IgD-negative memory B cell (primary cell): ENCODE measurements around the gene MYO1H. TPM values are rescaled to one million over a fixed set of nuclear protein-coding genes. Genes with fewer than 3 reads are reported as not detected.
"Not testable (repeated sequence)": the region's sequence is repeated elsewhere in the genome, so short reads cannot be mapped to it uniquely, and the experiment has no call there.

Experiments
- H3K27ac Mint-ChIP-seq, 3 donors: one replicate each; pipeline ENCODE4 v1.8.0; 2020 to 2022; ENCODE audit warnings: mild to moderate bottlenecking in 3 of 3, mixed read lengths in 3 of 3, moderate library complexity in 1 of 3
- H3K27me3 Mint-ChIP-seq: one replicate; pipeline ENCODE4 v1.8.0; 2021; ENCODE audit warnings: mixed read lengths
- H3K36me3 Mint-ChIP-seq: one replicate; pipeline ENCODE4 v1.8.0; 2020; ENCODE audit warnings: mild to moderate bottlenecking, mixed read lengths
- H3K4me1 Mint-ChIP-seq, 3 donors: one replicate each; pipeline ENCODE4 v1.8.0; 2020 to 2022; ENCODE audit warnings: mixed read lengths in 3 of 3, mild to moderate bottlenecking in 1 of 3
- H3K4me3 Mint-ChIP-seq, 4 donors: one replicate each; pipeline ENCODE4 v1.8.0; 2020 to 2022; ENCODE audit warnings: mild to moderate bottlenecking in 4 of 4, mixed read lengths in 4 of 4, moderate library complexity in 3 of 4
- H3K9me3 Mint-ChIP-seq, 3 donors: one replicate each; pipeline ENCODE4 v1.8.0; 2020 to 2021; ENCODE audit warnings: mixed read lengths in 3 of 3, mild to moderate bottlenecking in 1 of 3
- polyA plus RNA-seq: library from polyadenylated mRNA; unstranded; fragments of 300-500 nt; fragmentation: Illumina TruSeq; gene quantifications from one replicate; pipeline ENCODE4 v1.2.3, GENCODE V29; 2021

The MYO1H gene
- polyA plus RNA-seq, 1 donor from 2014 or later, result not detected

GRCh38 chr12:109473526-109474270, 126.0 kb downstream of the MYO1H start:
- H3K27me3 Mint-ChIP-seq, H3K9me3 Mint-ChIP-seq, H3K27ac Mint-ChIP-seq, H3K36me3 Mint-ChIP-seq, H3K4me3 Mint-ChIP-seq: not testable (repeated sequence)
- H3K4me1 Mint-ChIP-seq, result peaks cover 18 to 27% (median 26%) of the 10 kb centered on the region in 3 donors

- Mint-ChIP-seq H3K36me3 (no peaks in the 10 kb centered on the region), H3K4me1 (peaks cover 26 to 38% (median 34%) of the 10 kb centered on the region in 3 donors), H3K9me3 (no peaks in the 10 kb centered on the region), H3K27me3 (no peaks in the 10 kb centered on the region), H3K27ac (peak overlapping the region in 1 of 3 donors; percentile 34), H3K4me3 (peak overlapping the region in 2 of 4 donors; percentile 33 to 97)
These were observed 127.4 kb downstream of the MYO1H start for GRCh38 chr12:109475121-109475520.

- no peaks in the 10 kb centered on the region for H3K36me3 Mint-ChIP-seq
- peak overlapping the region; percentile 96 to 100 (median 98) for H3K4me3 Mint-ChIP-seq
- H3K27ac Mint-ChIP-seq, result peak overlapping the region in 2 of 3 donors; percentile 59 to 94
- H3K9me3 Mint-ChIP-seq, result no peaks in the 10 kb centered on the region
- peaks cover 26 to 40% (median 28%) of the 10 kb centered on the region in 3 donors for H3K4me1 Mint-ChIP-seq
- no peaks in the 10 kb centered on the region for H3K27me3 Mint-ChIP-seq
These were observed 128.5 kb downstream of the MYO1H start for GRCh38 chr12:109475993-109476806.

GRCh38 chr12:109476807-109477184, 129.1 kb downstream of the MYO1H start:
- Mint-ChIP-seq H3K27ac (peak overlapping the region; percentile 94 to 99 (median 99)), H3K4me3 (peak overlapping the region; percentile 96 to 100 (median 98)), H3K9me3 (no peaks in the 10 kb centered on the region), H3K27me3 (no peaks in the 10 kb centered on the region), H3K4me1 (peaks cover 26 to 43% (median 28%) of the 10 kb centered on the region in 3 donors), H3K36me3 (no peaks in the 10 kb centered on the region)

DNA sequence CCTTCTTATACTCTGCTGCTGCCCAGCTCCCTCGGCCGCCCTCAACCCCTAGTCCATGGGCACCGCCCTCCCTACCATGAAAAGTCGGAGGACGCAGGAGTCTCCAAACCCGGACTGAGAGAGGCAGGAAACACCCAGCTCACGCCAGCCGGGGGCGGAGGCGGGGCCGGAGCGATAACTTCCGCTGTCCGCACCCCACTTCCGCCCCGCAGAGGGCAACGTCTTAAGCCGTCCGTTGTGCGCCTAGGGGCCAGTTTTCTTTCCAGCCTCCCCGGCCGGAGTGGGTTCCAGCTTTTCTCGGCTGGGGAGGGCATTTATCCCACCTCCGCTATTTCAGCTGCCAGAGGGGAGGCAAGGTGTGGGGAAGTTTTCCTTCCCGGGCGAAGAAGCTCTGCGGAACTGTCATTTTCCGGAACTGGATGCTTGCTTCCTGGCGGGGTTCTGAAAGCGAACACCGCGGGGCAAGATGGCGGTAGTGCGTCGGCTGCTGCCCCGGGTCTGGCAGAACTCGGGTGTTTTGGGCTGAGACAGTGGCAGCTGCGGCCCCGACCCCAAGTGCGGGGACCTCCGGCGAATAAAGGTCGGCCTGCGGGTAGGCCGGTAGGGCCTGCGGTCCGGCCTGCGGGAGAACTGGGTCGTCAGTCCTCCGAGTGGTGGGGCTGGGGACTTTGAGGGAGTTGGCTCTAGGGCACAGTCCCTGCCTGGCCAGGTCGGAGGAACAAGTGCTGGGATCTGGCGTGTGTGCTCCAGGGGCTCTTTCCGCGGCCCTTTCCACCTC, 129.7 kb downstream of the MYO1H start, which contains the start of the genes KCTD10 and UBE3B:
TSS of gene KCTD10 (minus strand) at position 116 of the 778 bp plus-strand sequence. CDS start at position 78, 38 bp downstream.
TSS of gene UBE3B (plus strand) at position 450 of the 778 bp plus-strand sequence. CDS start 5,918 bp downstream, outside the sequence.
- Mint-ChIP-seq H3K27ac (peak within 1 kb of the TSS; percentile 94 to 99 (median 99)), H3K9me3 (no peaks in the 10 kb centered on the region), H3K4me1 (peaks cover 26 to 43% (median 30%) of the 10 kb centered on the region in 3 donors), H3K4me3 (peak within 1 kb of the TSS; percentile 96 to 100 (median 98)), H3K27me3 (no peaks in the 10 kb centered on the region), H3K36me3 (no peaks in the 10 kb centered on the region)

- no peaks in the 10 kb centered on the region for H3K36me3 Mint-ChIP-seq
- H3K27ac Mint-ChIP-seq, result peak overlapping the region; percentile 94 to 99 (median 99)
- peaks cover 26 to 43% (median 31%) of the 10 kb centered on the region in 3 donors for H3K4me1 Mint-ChIP-seq
- peak overlapping the region; percentile 96 to 100 (median 98) for H3K4me3 Mint-ChIP-seq
- H3K9me3 Mint-ChIP-seq, result no peaks in the 10 kb centered on the region
- no peaks in the 10 kb centered on the region for H3K27me3 Mint-ChIP-seq
These were observed 130.2 kb downstream of the MYO1H start for GRCh38 chr12:109477963-109478315.

GRCh38 chr12:109479761-109480160, 132.1 kb downstream of the MYO1H start:
- H3K27me3 Mint-ChIP-seq, result no peaks in the 10 kb centered on the region
- H3K27ac Mint-ChIP-seq, result no peak overlapping the region
- H3K9me3 Mint-ChIP-seq, result no peaks in the 10 kb centered on the region
- H3K4me3 Mint-ChIP-seq, result peak overlapping the region in 3 of 4 donors; percentile 5 to 91 (median 52)
- no peaks in the 10 kb centered on the region for H3K36me3 Mint-ChIP-seq
- H3K4me1 Mint-ChIP-seq, result peaks cover 24 to 37% (median 28%) of the 10 kb centered on the region in 3 donors

DNA sequence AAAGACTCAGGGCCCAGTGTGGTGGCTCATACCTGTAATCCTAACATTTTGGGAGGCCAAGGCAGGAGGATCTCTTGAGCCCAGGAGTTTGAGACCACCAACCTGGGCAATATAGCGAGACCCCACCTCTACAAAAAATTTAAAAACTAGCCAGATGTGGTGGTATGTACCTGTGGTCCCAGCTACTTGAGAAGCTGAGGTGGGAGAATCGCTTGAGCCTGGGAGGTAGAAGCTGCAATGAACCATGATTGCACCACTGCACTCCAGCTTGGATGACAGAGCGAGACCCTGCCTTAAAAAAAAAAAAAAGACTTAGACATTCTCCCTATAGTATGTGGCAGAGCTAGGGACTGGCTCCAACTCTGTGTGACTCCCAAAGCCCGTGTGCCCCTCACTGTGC, 132.7 kb downstream of the MYO1H start:
- Mint-ChIP-seq H3K27ac (no peak overlapping the region), H3K9me3 (no peaks in the 10 kb centered on the region), H3K4me1 (peaks cover 24 to 35% (median 27%) of the 10 kb centered on the region in 3 donors), H3K27me3 (no peaks in the 10 kb centered on the region), H3K4me3 (no peak overlapping the region), H3K36me3 (no peaks in the 10 kb centered on the region)

GRCh38 chr12:109481863-109482262, 134.2 kb downstream of the MYO1H start:
- H3K36me3 Mint-ChIP-seq, result peaks cover 1% of the 10 kb centered on the region
- H3K4me3 Mint-ChIP-seq, result no peak overlapping the region
- H3K4me1 Mint-ChIP-seq, result peaks cover 13 to 24% (median 13%) of the 10 kb centered on the region in 3 donors
- no peaks in the 10 kb centered on the region for H3K27me3 Mint-ChIP-seq
- no peaks in the 10 kb centered on the region for H3K9me3 Mint-ChIP-seq
- H3K27ac Mint-ChIP-seq, result peak overlapping the region in 1 of 3 donors; percentile 40

- Mint-ChIP-seq H3K27me3 (no peaks in the 10 kb centered on the region), H3K4me1 (peaks cover 12 to 19% (median 13%) of the 10 kb centered on the region in 3 donors), H3K4me3 (peak overlapping the region in 1 of 4 donors; percentile 25), H3K9me3 (no peaks in the 10 kb centered on the region), H3K36me3 (peaks cover 1% of the 10 kb centered on the region), H3K27ac (peak overlapping the region in 1 of 3 donors; percentile 40)
These were observed 134.8 kb downstream of the MYO1H start for GRCh38 chr12:109482491-109482890.

- Mint-ChIP-seq H3K4me3 (peak overlapping the region in 1 of 4 donors; percentile 25), H3K9me3 (no peaks in the 10 kb centered on the region), H3K36me3 (peaks cover 1% of the 10 kb centered on the region), H3K27ac (no peak overlapping the region), H3K4me1 (peaks cover 12 to 16% (median 13%) of the 10 kb centered on the region in 3 donors), H3K27me3 (no peaks in the 10 kb centered on the region)
These were observed 135.2 kb downstream of the MYO1H start for GRCh38 chr12:109482894-109483293.

DNA sequence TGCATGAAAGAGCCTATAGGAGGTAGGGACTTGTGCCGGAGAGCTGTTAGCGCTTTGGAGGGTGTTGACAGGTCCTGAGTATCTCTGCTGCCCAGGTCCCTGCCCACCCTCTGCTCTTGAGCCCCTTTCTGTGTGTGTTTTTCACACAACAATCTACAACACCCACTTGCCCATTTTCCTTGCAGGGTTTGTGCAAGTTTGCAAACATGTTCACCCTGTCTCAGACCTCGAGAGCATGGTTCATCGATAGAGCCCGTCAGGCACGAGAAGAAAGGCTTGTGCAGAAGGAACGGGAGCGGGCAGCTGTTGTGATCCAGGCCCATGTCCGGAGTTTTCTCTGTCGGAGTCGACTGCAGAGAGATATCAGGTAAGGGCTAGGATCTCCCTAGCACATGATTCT, 135.6 kb downstream of the MYO1H start:
- Mint-ChIP-seq H3K4me1 (peaks cover 11 to 16% (median 13%) of the 10 kb centered on the region in 3 donors), H3K4me3 (no peak overlapping the region), H3K36me3 (peaks cover 1% of the 10 kb centered on the region)

GRCh38 chr12:109485201-109485600, 137.5 kb downstream of the MYO1H start:
- Mint-ChIP-seq H3K27ac (no peak overlapping the region), H3K4me3 (no peak overlapping the region), H3K27me3 (no peaks in the 10 kb centered on the region), H3K4me1 (peaks cover 0 to 4% (median 3%) of the 10 kb centered on the region in 3 donors), H3K9me3 (no peaks in the 10 kb centered on the region), H3K36me3 (peaks cover 3% of the 10 kb centered on the region)

More for the DNA sequence above, 135.6 kb downstream of the MYO1H start:
- Mint-ChIP-seq H3K27me3 (no peaks in the 10 kb centered on the region), H3K27ac (peak overlapping the region in 1 of 3 donors; percentile 74), H3K9me3 (no peaks in the 10 kb centered on the region)
